ENCODE measurements around the gene APRT. TPM values are rescaled to one million over a fixed set of nuclear protein-coding genes. Genes with fewer than 3 reads are reported as not detected.
"Not testable (repeated sequence)": the region's sequence is repeated elsewhere in the genome, so short reads cannot be mapped to it uniquely, and the experiment has no call there.

Gene APRT
- total and polyA plus RNA-seq, 2 of the 8 experiments (the other 6 are each of a cell fraction or from before 2014, with no cell fraction given): 221 to 267 TPM

- not testable (repeated sequence) for H3K79me1 ChIP-seq (ENCODE audit: low read depth, low read length); H4K20me1 ChIP-seq (replicated peaks in 1 of 2; ENCODE audit: control insufficient read depth in 1 of 2, insufficient read depth in 2 of 2, low read length in 2 of 2); H3K27me3 ChIP-seq (replicated peaks in 1 of 4; ENCODE audit: control insufficient read depth in 3 of 4, extremely low read depth in 1 of 4, insufficient read depth in 3 of 4, low read length in 3 of 4); H2BK120ac ChIP-seq (replicated peaks; ENCODE audit: low read depth, low read length); H3K4me3 ChIP-seq (ENCODE audit: extremely low read depth in 1 of 4, insufficient read depth in 2 of 4, low read depth in 3 of 4, low read length in 4 of 4); H3K9me3 ChIP-seq (ENCODE audit: insufficient read depth in 2 of 2, low read depth in 1 of 2, low read length in 1 of 2); DNase-seq (ENCODE audit: low read depth in 1 of 2, low spot score in 2 of 2); H3K27ac ChIP-seq (ENCODE audit: low read depth, low read length); H2BK20ac ChIP-seq (ENCODE audit: low read length); FAIRE-seq; H2BK5ac ChIP-seq (ENCODE audit: low read depth, low read length); H4K8ac ChIP-seq (ENCODE audit: extremely low read depth, insufficient read depth, low read length); H2AK5ac ChIP-seq (ENCODE audit: low read depth, low read length); H3K23ac ChIP-seq (ENCODE audit: insufficient read length); H4K5ac ChIP-seq (ENCODE audit: insufficient read length, low read depth, low read length); H3K56ac ChIP-seq (replicated peaks; ENCODE audit: insufficient read length, low read depth, low read length); H3K4me2 ChIP-seq (ENCODE audit: insufficient read depth in 1 of 2, low read depth in 2 of 2, low read length in 2 of 2); H2BK12ac ChIP-seq (ENCODE audit: low read depth, low read length); H2AFZ ChIP-seq (ENCODE audit: low read length); H3K18ac ChIP-seq (ENCODE audit: extremely low read depth, low read length); H2BK15ac ChIP-seq (ENCODE audit: low read length); H3K23me2 ChIP-seq (ENCODE audit: low read depth, low read length); H3K79me2 ChIP-seq (ENCODE audit: control insufficient read depth in 1 of 2, insufficient read depth in 2 of 2, low read length in 2 of 2); H4K91ac ChIP-seq (replicated peaks; ENCODE audit: insufficient read length, low read length); H3K36me3 ChIP-seq (ENCODE audit: control insufficient read depth in 2 of 4, insufficient read depth in 4 of 4, low read length in 3 of 4); H3K9ac ChIP-seq (replicated peaks in 1 of 4; ENCODE audit: extremely low read depth in 1 of 4, low read depth in 3 of 4, low read length in 3 of 4); H3K4ac ChIP-seq (replicated peaks; ENCODE audit: insufficient read length, low read depth, low read length); H3K14ac ChIP-seq (ENCODE audit: insufficient read length)
- H3K4me1 ChIP-seq (replicated peaks in 1 of 4; ENCODE audit: control insufficient read depth in 3 of 4, insufficient read depth in 4 of 4, low read length in 3 of 4): peaks cover 0 to 28% (median 18%) of the 10 kb centered on the region in 4 experiments; a peak in 6 of 7 replicates
- 86% methylated on average over 8 of the region's 8 CpGs; no CpG with 5 or more reads in 1 of the 2 experiments for WGBS, 2 experiments (ENCODE audit: extremely low coverage in 1 of 2, insufficient coverage in 1 of 2, insufficient read length in 1 of 2, insufficient replicate concordance in 2 of 2, low coverage in 1 of 2, low lambda C conversion rate in 2 of 2, missing lambda C conversion rate in 1 of 2)
- POLR2A ChIA-PET (ENCODE audit: partially characterized antibody): interaction anchor here (1.1 kb wide), 1 partner anchor 27 kb away, joined by 3 read pairs; no protein-coding TSS in a partner anchor
- CTCF ChIA-PET (ENCODE audit: partially characterized antibody): interaction anchor here (0.6 to 3.0 kb wide), 4 partner anchors 11 to 310 kb away, joined by 3 to 9 read pairs (median 5); no protein-coding TSS in a partner anchor
These were observed 23.0 kb downstream of the APRT start for GRCh38 chr16:88788749-88789148.

All from H1 (cell line).